ENCODE data around the gene GRIA3.

GRIA3 gene

DNA sequence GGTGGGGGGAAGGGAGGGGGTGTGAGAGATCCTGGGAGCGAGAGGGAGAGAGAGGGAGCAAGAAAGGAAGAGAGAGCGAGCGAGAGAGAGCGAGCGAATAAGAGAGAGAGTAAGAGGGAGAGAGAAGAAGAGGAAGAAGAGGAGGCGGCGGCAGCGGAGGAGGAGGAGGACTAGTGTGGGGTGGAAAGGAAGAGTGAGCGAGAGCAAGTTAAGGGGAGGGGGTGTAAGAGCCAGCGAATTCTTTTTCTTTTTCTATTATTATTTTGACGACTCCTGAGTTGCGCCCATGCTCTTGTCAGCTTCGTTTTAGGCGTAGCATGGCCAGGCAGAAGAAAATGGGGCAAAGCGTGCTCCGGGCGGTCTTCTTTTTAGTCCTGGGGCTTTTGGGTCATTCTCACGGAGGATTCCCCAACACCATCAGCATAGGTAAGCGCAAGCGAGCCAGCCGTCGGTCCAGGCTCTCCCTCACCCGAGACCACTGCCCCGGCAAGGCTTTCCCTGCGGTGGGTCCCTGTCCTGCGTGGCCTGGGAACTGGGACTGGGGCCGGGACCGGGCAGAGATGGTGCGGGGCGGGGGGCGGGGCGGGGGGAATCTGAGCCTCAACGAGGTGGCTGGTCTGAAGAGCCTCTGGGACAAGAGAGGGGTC lies at the start of gene GRIA3:
GRIA3 (plus strand) TSS at position 60 of the 647 bp plus-strand sequence; CDS start at position 318, 258 bp downstream.
- TF ChIP-seq ZNF274 (IDR thresholded peaks at IDR 0.05; ENCODE audit: low read depth, low read length) = no peak
- H3K4me3 ChIP-seq (ENCODE audit: low read length) = peak within 1 kb of the TSS; percentile 5; the same call in 1 of the 2 replicates

DNA sequence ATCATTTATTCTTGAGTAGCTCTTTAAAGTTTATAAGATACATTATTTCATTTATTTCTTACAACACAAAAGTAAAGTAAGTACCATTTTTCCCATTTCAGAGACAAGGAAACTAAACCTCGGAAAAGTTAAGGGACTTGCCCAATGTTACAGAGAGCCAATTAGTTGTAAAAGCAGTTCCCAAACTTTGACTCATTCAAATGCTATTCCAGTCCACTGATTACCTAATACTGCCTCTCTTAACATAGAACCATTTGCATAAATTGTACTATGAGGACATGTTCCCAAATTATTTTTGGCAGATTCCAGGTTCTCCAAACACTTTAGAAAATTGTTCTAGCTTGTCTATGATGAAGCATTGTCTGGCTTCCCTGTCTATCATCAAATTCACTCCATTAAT lies 45.6 kb upstream of the GRIA3 start:
- no peak overlapping the region for H3K4me3 ChIP-seq (ENCODE audit: low read length)
- TF ChIP-seq ZNF274 (IDR thresholded peaks at IDR 0.05; ENCODE audit: low read depth, low read length) = no peak

DNA sequence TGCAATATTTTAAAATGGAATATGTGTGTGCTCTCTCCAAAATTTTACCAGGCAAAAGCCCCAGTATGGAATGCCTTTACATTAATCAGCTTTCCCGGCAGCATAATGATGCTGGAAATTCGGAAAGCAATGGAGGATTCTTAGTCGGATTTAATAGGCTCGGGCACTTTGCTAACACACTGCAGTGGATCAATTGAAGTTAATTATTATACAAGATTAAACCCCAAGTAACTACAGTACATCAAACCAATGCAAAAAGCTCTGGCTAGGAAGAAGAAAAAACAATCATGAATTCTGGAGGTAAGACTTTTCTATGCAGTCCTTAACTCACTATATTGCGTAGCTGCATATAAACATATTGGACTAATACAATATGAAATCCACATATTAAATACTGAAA lies 43.6 kb upstream of the GRIA3 start:
- no peak overlapping the region for H3K4me3 ChIP-seq (ENCODE audit: low read length)
- no peak for TF ChIP-seq ZNF274 (IDR thresholded peaks at IDR 0.05; ENCODE audit: low read depth, low read length)

- TF ChIP-seq ZNF274 (IDR thresholded peaks at IDR 0.05; ENCODE audit: low read depth, low read length) = no peak
- no peak overlapping the region for H3K4me3 ChIP-seq (ENCODE audit: low read length)
Measured at GRCh38 chrX:123140904-123141303, 43.2 kb upstream of the GRIA3 start.

DNA sequence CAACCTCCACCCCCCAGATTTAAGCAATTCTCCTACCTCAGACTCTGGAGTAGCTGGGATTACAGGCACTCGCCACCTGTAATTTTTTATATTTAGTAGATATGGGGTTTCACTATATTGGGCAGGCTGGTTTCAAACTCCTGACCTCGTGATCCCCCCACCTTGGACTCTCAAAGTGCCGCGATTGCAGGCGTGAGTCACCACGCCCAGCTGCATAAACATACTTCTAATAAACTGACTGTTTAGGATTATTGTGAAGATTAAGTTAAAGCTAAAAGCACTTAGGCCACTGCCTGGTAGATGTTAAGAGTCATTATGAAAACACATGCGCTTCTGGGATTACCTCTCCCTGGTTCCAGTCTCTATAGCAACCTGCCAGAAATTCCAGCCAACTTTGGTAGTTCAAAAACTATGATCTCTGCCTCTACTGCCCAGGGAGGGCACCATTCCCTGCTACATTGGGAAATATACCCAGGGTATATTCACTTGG lies 30.2 kb upstream of the GRIA3 start:
- no peak for TF ChIP-seq ZNF274 (IDR thresholded peaks at IDR 0.05; ENCODE audit: low read depth, low read length)
- H3K4me3 ChIP-seq (ENCODE audit: low read length) = no peak overlapping the region

- no peak overlapping the region for H3K4me3 ChIP-seq (ENCODE audit: low read length)
- TF ChIP-seq ZNF274 (IDR thresholded peaks at IDR 0.05; ENCODE audit: low read depth, low read length) = no peak
Measured at GRCh38 chrX:123155327-123155726, 28.8 kb upstream of the GRIA3 start.

DNA sequence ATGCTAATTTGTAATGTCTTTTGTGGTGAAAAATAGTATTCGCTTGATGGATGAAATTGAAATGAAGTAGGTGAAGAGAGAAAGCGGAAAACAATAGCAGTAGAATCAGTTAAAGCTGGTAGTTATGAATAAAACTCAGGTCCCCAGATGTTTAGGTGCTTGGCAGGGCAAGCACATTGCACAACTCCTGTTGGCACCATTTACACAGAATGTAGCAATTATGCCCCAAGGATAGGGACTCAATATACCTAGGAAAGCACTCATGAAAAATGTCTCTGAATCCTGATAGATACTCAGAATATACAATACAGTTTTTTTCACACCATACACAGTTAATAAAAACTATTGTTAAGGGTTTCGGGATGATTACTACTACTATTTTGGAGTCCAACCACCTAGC lies 26.5 kb upstream of the GRIA3 start:
- no peak overlapping the region for H3K4me3 ChIP-seq (ENCODE audit: low read length)
- TF ChIP-seq ZNF274 (IDR thresholded peaks at IDR 0.05; ENCODE audit: low read depth, low read length) = no peak

DNA sequence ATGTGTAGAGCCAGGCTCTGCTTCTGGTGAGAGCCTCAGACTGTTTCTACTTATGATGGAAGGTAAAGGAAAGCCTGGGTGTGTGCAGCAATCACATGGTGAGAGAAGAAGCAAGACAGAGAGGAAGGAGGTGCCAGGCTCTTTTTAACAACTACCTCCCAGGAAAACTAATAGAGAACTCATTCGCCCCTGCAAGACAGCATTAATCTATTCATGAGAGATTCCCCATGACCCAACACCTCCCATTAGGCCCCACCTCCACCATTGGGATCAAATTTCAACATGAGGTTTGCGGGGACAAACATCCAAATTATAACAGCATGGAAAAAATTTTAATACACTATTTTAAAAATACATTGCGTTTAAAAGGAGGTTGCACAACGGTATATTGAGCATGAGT lies 24.7 kb upstream of the GRIA3 start:
- no peak for TF ChIP-seq ZNF274 (IDR thresholded peaks at IDR 0.05; ENCODE audit: low read depth, low read length)
- no peak overlapping the region for H3K4me3 ChIP-seq (ENCODE audit: low read length)

DNA sequence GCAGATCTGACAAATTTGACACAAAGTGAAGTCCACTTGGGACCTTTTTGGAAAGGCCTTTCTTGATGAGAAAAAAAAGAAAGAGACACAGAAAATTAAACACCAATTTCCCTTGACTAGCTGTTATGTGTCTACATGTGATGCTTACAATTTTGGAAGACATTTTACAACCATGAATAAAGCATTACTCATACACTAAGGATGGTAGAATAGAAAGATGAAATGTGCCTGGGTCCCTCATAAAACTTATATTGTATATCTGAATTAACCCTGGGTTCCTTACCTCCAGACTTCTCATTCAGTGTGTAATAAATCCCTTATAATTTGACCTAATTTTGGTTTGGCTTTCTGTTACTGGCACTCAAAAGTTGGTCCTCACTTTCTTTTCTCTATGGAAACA lies 16.5 kb upstream of the GRIA3 start:
- TF ChIP-seq ZNF274 (IDR thresholded peaks at IDR 0.05; ENCODE audit: low read depth, low read length) = no peak
- H3K4me3 ChIP-seq (ENCODE audit: low read length) = no peak overlapping the region

DNA sequence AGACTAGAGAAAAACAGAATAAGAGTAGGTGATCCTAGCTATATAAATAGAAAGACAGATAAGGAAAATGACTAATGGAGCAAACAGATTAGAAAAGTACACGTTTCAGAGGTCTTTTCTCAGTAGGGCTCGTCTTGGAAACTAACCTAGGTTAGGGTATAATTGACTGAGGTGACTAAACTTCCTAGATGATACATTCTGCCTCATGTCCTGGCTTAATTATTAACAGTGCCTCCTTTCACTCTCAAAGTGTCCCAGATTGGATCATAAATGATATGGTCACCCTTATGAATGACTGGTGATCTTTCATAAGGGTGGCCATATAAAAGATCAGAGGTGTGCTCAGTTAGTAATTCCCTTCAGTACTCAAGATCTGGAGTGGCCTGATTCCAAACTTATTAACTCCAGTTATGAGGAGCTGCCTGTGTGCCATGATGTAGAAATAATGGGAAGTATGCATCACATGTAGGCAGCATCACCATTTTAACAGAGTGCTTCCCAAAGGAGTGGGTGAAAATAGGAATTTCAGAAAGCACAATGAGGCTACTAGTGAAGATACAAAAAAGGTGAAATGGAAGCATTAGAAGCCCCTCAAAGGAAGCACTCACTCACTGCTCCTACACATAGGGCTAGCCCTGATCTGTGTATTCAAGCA lies 14.7 kb upstream of the GRIA3 start:
- TF ChIP-seq ZNF274 (IDR thresholded peaks at IDR 0.05; ENCODE audit: low read depth, low read length) = no peak
- no peak overlapping the region for H3K4me3 ChIP-seq (ENCODE audit: low read length)

- no peak for TF ChIP-seq ZNF274 (IDR thresholded peaks at IDR 0.05; ENCODE audit: low read depth, low read length)
Measured at GRCh38 chrX:123170546-123170945, 13.5 kb upstream of the GRIA3 start.

GRCh38 chrX:123171781-123172180 lies 12.3 kb upstream of the GRIA3 start:
- no peak for TF ChIP-seq ZNF274 (IDR thresholded peaks at IDR 0.05; ENCODE audit: low read depth, low read length)
- no peak overlapping the region for H3K4me3 ChIP-seq (ENCODE audit: low read length)

More at GRCh38 chrX:123170546-123170945, 13.5 kb upstream of the GRIA3 start:
- H3K4me3 ChIP-seq (ENCODE audit: low read length) = no peak overlapping the region

DNA sequence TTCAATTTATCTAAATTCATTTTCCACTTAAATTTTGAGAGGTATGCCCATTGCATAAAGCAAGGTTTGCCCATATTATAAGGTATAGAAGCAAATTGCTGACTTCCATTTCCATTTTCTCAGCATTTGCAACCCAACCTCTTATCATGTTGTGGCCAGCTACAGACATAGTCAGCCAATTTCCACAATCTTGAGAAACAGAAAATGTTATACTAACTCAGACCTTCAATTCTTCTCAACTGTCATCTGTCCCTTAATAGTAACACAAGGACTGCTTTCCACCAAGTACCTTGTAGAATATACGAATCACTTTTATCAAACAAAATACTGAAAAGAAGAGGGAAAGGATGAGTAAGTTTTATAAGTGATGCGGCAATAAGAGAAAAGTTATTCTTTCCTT lies 11.2 kb upstream of the GRIA3 start:
- no peak for TF ChIP-seq ZNF274 (IDR thresholded peaks at IDR 0.05; ENCODE audit: low read depth, low read length)
- no peak overlapping the region for H3K4me3 ChIP-seq (ENCODE audit: low read length)

- no peak overlapping the region for H3K4me3 ChIP-seq (ENCODE audit: low read length)
- no peak for TF ChIP-seq ZNF274 (IDR thresholded peaks at IDR 0.05; ENCODE audit: low read depth, low read length)
Measured at GRCh38 chrX:123173833-123174232, 10.2 kb upstream of the GRIA3 start.

- TF ChIP-seq ZNF274 (IDR thresholded peaks at IDR 0.05; ENCODE audit: low read depth, low read length) = no peak
- no peak overlapping the region for H3K4me3 ChIP-seq (ENCODE audit: low read length)
Measured at GRCh38 chrX:123175366-123176122, 8.5 kb upstream of the GRIA3 start.

Data from GM08714 (cell line).